Liver (tissue), 3 donors: ENCODE measurements around the gene ASTN1.

Experiments
- ATF3 ChIP-seq: IDR thresholded peaks from 2 replicates; pipeline ENCODE4 v1.6.1; 2016; ENCODE audit warnings: antibody characterized with exemption
- FOXA1 ChIP-seq: IDR thresholded peaks from 2 replicates; pipeline ENCODE4 v1.6.1; 2016; ENCODE audit warnings: antibody characterized with exemption
- GABPA ChIP-seq, 2 donors: IDR thresholded peaks in 1 of 2; conservative IDR thresholded peaks in 1 of 2; 2 replicates each; pipeline ENCODE4 v1.6.1; 2016; ENCODE audit warnings: antibody characterized with exemption in 2 of 2, mild to moderate bottlenecking in 1 of 2, moderate library complexity in 1 of 2
- HNF4A ChIP-seq, 2 donors: conservative IDR thresholded peaks; 2 replicates each; pipeline ENCODE4 v1.6.1; 2016; ENCODE audit warnings: antibody characterized with exemption in 2 of 2, mild to moderate bottlenecking in 2 of 2
- JUND ChIP-seq, 2 donors: IDR thresholded peaks; 2 replicates each; pipeline ENCODE4 v1.6.1; 2016; ENCODE audit warnings: antibody characterized with exemption in 2 of 2
- RAD21 ChIP-seq, 2 donors: IDR thresholded peaks; 2 replicates each; pipeline ENCODE4 v1.6.1; 2016; ENCODE audit warnings: antibody characterized with exemption in 2 of 2, mild to moderate bottlenecking in 2 of 2
- SP1 ChIP-seq: IDR thresholded peaks from 2 replicates; pipeline ENCODE4 v1.6.1; 2018; ENCODE audit warnings: antibody characterized with exemption, mild to moderate bottlenecking
- YY1 ChIP-seq: IDR thresholded peaks from 2 replicates; pipeline ENCODE4 v1.6.1; 2016; ENCODE audit warnings: antibody characterized with exemption, mild to moderate bottlenecking
- TF ChIP-seq, protein P1 (sequence below): fragments of 150-350 bp; IDR thresholded peaks from 2 replicates; pipeline ENCODE4 v1.5.1; 2017; ENCODE audit warnings: improper control_type of control experiment, low read depth, low read length; ENCODE audit not compliant: missing input control
- TF ChIP-seq, protein P2 (sequence below): IDR thresholded peaks from 2 replicates; pipeline ENCODE4 v1.6.1; 2016; ENCODE audit warnings: antibody characterized with exemption
- donor health status: healthy.
- donor health status: healthy.

- TF ChIP-seq RAD21 (IDR thresholded peaks at IDR 0.05): no peak
- no peak for TF ChIP-seq HNF4A (conservative IDR thresholded peaks at IDR 0.05)
- TF ChIP-seq, protein P1, sequence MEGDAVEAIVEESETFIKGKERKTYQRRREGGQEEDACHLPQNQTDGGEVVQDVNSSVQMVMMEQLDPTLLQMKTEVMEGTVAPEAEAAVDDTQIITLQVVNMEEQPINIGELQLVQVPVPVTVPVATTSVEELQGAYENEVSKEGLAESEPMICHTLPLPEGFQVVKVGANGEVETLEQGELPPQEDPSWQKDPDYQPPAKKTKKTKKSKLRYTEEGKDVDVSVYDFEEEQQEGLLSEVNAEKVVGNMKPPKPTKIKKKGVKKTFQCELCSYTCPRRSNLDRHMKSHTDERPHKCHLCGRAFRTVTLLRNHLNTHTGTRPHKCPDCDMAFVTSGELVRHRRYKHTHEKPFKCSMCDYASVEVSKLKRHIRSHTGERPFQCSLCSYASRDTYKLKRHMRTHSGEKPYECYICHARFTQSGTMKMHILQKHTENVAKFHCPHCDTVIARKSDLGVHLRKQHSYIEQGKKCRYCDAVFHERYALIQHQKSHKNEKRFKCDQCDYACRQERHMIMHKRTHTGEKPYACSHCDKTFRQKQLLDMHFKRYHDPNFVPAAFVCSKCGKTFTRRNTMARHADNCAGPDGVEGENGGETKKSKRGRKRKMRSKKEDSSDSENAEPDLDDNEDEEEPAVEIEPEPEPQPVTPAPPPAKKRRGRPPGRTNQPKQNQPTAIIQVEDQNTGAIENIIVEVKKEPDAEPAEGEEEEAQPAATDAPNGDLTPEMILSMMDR: no peak
- TF ChIP-seq JUND (IDR thresholded peaks at IDR 0.05): no peak
- TF ChIP-seq YY1: no peak
- no peak for TF ChIP-seq SP1
- no peak for TF ChIP-seq GABPA (IDR thresholded peaks at IDR 0.05 in 1 of 2, conservative IDR thresholded peaks at IDR 0.05 in 1 of 2)
- TF ChIP-seq ATF3: no peak
- TF ChIP-seq FOXA1: no peak
- TF ChIP-seq, protein P2, sequence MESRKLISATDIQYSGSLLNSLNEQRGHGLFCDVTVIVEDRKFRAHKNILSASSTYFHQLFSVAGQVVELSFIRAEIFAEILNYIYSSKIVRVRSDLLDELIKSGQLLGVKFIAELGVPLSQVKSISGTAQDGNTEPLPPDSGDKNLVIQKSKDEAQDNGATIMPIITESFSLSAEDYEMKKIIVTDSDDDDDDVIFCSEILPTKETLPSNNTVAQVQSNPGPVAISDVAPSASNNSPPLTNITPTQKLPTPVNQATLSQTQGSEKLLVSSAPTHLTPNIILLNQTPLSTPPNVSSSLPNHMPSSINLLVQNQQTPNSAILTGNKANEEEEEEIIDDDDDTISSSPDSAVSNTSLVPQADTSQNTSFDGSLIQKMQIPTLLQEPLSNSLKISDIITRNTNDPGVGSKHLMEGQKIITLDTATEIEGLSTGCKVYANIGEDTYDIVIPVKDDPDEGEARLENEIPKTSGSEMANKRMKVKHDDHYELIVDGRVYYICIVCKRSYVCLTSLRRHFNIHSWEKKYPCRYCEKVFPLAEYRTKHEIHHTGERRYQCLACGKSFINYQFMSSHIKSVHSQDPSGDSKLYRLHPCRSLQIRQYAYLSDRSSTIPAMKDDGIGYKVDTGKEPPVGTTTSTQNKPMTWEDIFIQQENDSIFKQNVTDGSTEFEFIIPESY: no peak
Measured at GRCh38 chr1:177183836-177184235, 19.3 kb upstream of the ASTN1 start.
